Thyroid gland (tissue), 4 donors: ENCODE measurements around the gene UBE2I. TPM values are rescaled to one million over a fixed set of nuclear protein-coding genes. Genes with fewer than 3 reads are reported as not detected.

Experiments used
- DNase-seq, 2 donors: peaks; one replicate each; pipeline ENCODE4 v3.0.0-alpha.2; 2019
- H3K27ac ChIP-seq, 3 donors: fragments of 200-600 bp; sonication (generic); 1 replicate in 2 of 3; 2 replicates in 1 of 3; pipeline ENCODE4 v1.5.1; 2016 to 2019; ENCODE audit warnings: mild to moderate bottlenecking in 1 of 3, moderate library complexity in 1 of 3
- H3K27me3 ChIP-seq: fragments of 200-600 bp; sonication (generic); one replicate; pipeline ENCODE4 v1.5.1; 2019
- H3K36me3 ChIP-seq, 2 donors: fragments of 200-600 bp; sonication (generic); one replicate each; pipeline ENCODE4 v1.5.1; 2016 to 2019
- H3K4me1 ChIP-seq, 2 donors: fragments of 200-600 bp; sonication (generic); one replicate each; pipeline ENCODE4 v1.5.1; 2017 to 2019
- H3K4me3 ChIP-seq, 3 donors: fragments of 200-600 bp; sonication (generic); replicated peaks in 1 of 3; 1 replicate in 2 of 3; 2 replicates in 1 of 3; pipeline ENCODE4 v1.5.1; 2016; ENCODE audit warnings: mild to moderate bottlenecking in 1 of 3
- H3K9me3 ChIP-seq: fragments of 200-600 bp; sonication (generic); one replicate; pipeline ENCODE4 v1.5.1; 2017
- CTCF ChIP-seq, 6 experiments: fragments of 200-600 bp in 3 of 6; fragments of 450-650 bp in 3 of 6; sonication (generic) in 3 of 6; IDR thresholded peaks; one replicate each; pipeline ENCODE4 v1.5.1; 2016 to 2019; ENCODE audit warnings: antibody characterized with exemption in 6 of 6, mild to moderate bottlenecking in 2 of 6, inconsistent platforms in 1 of 6, moderate library complexity in 1 of 6
- POLR2A ChIP-seq, 2 donors: fragments of 450-650 bp; IDR thresholded peaks; one replicate each; pipeline ENCODE4 v1.6.1; 2017; ENCODE audit warnings: antibody characterized with exemption in 2 of 2, mild to moderate bottlenecking in 2 of 2, moderate library complexity in 1 of 2
- WGBS, 2 donors: methylation state at CpG; one replicate each; pipeline ENCODE4 v1.1.5; 2017; 5-methylcytosine and 5-hydroxymethylcytosine counted together
- intact Hi-C: fragments of 100-400 bp; cut with DNase I; formaldehyde crosslinking; loops from one replicate; pipeline ENCODE4 v1.15.1; 2023
- total RNA-seq, 4 donors: library from RNA; depleted of rRNA; stranded (reverse); fragments of >200 nt; gene quantifications; one replicate each; pipeline ENCODE4 v1.2.3, GENCODE V29; 2016

The UBE2I gene
- total RNA-seq, 4 donors from 2014 or later, result 43.4 to 107 (median 79.6) TPM

- H3K9me3 ChIP-seq, result no peaks in the 10 kb centered on the region
- intact Hi-C loops, result loop anchor here (10.0 kb wide), 1 partner anchor 134 kb away; the partner anchor contains the start of gene CLCN7
- H3K4me3 ChIP-seq, result no peak overlapping the region
- no peak for DNase-seq
- H3K27me3 ChIP-seq, result no peaks in the 10 kb centered on the region
- H3K27ac ChIP-seq, result no peak overlapping the region
- WGBS, 2 donors, result 87 to 89% methylated on average over 12 to 13 of the region's 36 CpGs
- H3K4me1 ChIP-seq, result peaks cover 4 to 11% of the 10 kb centered on the region in 2 donors
- no peaks in the 10 kb centered on the region for H3K36me3 ChIP-seq
- no peak for TF ChIP-seq POLR2A (IDR thresholded peaks at IDR 0.05)
- no peak for TF ChIP-seq CTCF (IDR thresholded peaks at IDR 0.05)
Observed at GRCh38 chr16:1340730-1341494, 31.5 kb downstream of the UBE2I start.

DNA sequence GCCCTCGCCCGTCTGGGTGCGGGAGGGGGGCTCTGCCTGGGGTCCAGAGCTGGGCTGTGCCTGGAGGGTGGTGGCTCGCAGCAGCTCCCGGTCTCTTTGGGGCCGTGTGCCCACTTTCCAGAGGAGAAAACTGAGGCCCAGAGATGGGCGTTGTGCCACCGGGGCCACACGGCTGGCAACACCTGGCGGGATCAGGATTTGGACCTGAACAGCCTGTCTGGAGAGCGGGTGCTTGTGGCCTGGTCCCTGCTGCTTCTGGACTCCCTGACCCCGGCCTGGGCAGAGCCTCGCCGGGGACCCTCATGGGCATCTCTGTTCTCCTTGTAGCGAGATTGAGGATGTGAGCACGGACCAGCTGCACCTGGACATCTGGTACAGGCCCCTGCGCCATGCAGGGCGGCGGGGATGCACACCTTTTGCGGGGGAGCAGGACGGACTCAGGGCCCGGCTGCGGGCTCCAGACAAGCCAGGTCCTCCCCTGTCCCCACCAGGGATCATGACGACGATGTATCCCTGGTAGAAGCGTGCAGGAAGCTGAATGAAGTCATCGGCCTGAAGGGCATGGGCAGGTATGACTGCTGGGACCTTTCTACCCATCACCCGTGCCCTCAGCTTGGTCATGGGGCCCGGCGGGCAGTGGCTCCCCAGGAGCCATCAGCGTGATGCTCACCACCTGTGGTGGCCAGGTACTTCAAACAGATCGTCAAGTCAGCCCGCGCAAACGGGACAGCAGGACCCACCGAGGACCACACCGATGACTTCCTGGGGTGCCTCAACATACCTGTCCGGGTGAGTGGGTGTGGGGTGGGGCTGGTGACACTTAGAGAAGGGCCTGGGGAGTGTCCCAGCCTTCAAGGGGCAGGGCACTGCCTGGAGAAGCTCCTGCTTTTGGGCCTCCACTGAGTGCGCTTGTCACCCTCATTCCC, 32.3 kb downstream of the UBE2I start:
- no peaks in the 10 kb centered on the region for H3K9me3 ChIP-seq
- no peak overlapping the region for H3K27ac ChIP-seq
- H3K27me3 ChIP-seq, result no peaks in the 10 kb centered on the region
- TF ChIP-seq CTCF (IDR thresholded peaks at IDR 0.05), result no peak
- TF ChIP-seq POLR2A (IDR thresholded peaks at IDR 0.05), result no peak
- no peak for DNase-seq
- WGBS, 2 donors, result 92 to 93% methylated on average over 7 to 27 of the region's 39 CpGs
- peaks cover 4 to 11% of the 10 kb centered on the region in 2 donors for H3K4me1 ChIP-seq
- H3K36me3 ChIP-seq, result no peaks in the 10 kb centered on the region
- intact Hi-C loops, result loop anchor here (10.0 kb wide), 1 partner anchor 133 kb away; the partner anchor contains the start of gene CLCN7
- no peak overlapping the region for H3K4me3 ChIP-seq

GRCh38 chr16:1342526-1343427, 33.3 kb downstream of the UBE2I start:
- 8 to 9% methylated on average over 29 to 42 of the region's 49 CpGs for WGBS, 2 donors
- no peak overlapping the region for H3K4me3 ChIP-seq

More at GRCh38 chr16:1342526-1343427, 33.3 kb downstream of the UBE2I start:
- Histone ChIP-seq H3K27me3 (no peaks in the 10 kb centered on the region), H3K9me3 (no peaks in the 10 kb centered on the region), H3K36me3 (no peaks in the 10 kb centered on the region), H3K4me1 (peaks cover 4 to 11% of the 10 kb centered on the region in 2 donors), H3K27ac (no peak overlapping the region)
- no peak for TF ChIP-seq CTCF (IDR thresholded peaks at IDR 0.05)
- TF ChIP-seq POLR2A (IDR thresholded peaks at IDR 0.05), result no peak
- peak; percentile 88 to 95 for DNase-seq
- intact Hi-C loops, result loop anchor here (10.0 kb wide), 1 partner anchor 132 kb away; the partner anchor contains the start of gene CLCN7
